ENCODE results near the gene IRF2BP2. TPM values are rescaled to one million over a fixed set of nuclear protein-coding genes. Genes with fewer than 3 reads are reported as not detected.
"Not testable (repeated sequence)": the region's sequence is repeated elsewhere in the genome, so short reads cannot be mapped to it uniquely, and the experiment has no call there.

IRF2BP2 gene
- total RNA-seq, 2 experiments from 2014 or later: 116 to 118 TPM

DNA sequence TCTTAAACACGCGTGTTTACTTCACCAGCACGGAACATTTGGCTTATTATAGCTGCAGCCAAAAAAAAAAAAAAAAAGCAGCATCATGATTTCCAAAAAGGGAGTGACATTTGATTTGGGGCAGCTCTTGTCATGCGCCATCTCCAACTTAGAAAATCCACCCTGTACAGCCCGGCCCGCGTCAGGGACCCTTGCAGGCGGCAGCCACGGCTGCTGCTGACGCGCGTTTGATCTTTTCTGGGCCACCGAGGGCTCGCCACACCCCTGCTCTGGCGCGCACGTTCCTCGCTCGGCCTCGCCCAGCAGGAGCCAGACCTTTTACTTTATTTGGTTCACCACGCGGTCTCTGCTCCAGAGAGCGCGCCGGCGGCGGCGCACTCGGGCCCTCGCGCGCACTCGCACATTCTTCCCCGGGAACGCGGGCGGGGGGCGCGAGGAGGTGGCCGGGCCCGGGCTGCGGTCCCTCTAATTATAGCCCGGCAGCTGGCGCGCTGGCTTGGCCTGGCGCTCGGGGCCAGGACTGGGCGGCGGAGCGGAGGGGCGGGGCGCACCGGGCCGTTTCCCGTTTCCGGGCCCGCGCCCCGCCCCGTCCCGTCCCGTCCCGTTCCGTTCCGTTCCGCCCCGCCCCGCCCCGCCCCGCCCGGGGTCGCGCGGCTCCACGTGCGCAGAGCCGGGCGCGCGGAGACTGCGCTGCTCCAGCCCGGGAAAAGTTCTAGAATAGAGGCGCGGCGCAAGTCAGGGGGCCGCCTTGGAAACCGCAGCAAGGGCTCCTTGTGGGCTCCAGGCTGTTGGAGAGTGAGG lies 10.2 kb downstream of the IRF2BP2 start:
- DNase-seq: peak; percentile 83
- peak; percentile 71 for ATAC-seq (ENCODE audit: low read depth)
- H3K36me3 Mint-ChIP-seq: peaks cover 18% of the 10 kb centered on the region
- H3K27ac Mint-ChIP-seq: peak overlapping the region; percentile 93
- H3K4me3 Mint-ChIP-seq: peak overlapping the region; percentile 88
- no peaks in the 10 kb centered on the region for H3K27me3 Mint-ChIP-seq
- POLR2A ChIA-PET: interaction anchor here (0.7 to 3.7 kb wide), 14 partner anchors 12 to 484 kb away, joined by 3 to 73 read pairs (median 4); partner anchors contain the start of gene IRF2BP2
- no peaks in the 10 kb centered on the region for H3K9me3 Mint-ChIP-seq
- H3K4me1 Mint-ChIP-seq: peaks cover 46% of the 10 kb centered on the region

DNA sequence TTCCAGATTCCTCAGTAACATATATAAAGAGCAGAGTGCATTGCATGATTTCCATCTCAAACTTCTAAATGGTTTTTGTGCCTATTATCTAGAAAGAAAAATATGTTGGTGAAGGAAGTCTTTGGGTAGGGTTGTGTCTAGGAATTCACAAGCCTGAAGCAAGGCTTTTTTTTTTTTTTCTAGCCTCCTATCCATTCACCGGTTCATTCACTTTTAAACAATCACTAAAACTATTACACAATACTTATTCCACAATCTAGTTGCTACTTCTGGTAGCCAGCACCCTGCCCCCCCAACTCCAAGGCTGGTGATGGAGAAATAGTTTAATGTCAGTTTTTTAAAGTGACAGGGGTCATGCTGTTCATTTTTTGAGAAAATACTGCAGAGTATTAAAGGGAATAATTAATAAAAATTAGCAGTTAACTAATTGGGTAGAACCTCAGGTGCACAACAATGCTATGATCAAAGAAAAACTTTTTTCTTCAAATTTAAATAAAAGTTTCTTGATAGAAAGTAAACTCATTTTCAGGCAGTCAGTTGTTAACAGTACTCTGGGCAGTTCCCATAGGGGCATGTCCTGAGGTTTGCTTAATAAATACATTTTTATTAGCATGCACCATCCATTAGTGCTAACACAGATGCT lies 10.9 kb downstream of the IRF2BP2 start:
- peak overlapping the region; percentile 93 for H3K27ac Mint-ChIP-seq
- peaks cover 48% of the 10 kb centered on the region for H3K4me1 Mint-ChIP-seq
- POLR2A ChIA-PET: interaction anchor here (0.7 to 3.7 kb wide), 13 partner anchors 13 to 485 kb away, joined by 3 to 73 read pairs (median 5); partner anchors contain the start of gene IRF2BP2
- ATAC-seq (ENCODE audit: low read depth) (no peak), DNase-seq (no peak)
- no peaks in the 10 kb centered on the region for H3K9me3 Mint-ChIP-seq
- H3K36me3 Mint-ChIP-seq: peaks cover 15% of the 10 kb centered on the region
- peak overlapping the region; percentile 88 for H3K4me3 Mint-ChIP-seq
- no peaks in the 10 kb centered on the region for H3K27me3 Mint-ChIP-seq

- Mint-ChIP-seq H3K9me3 (no peaks in the 10 kb centered on the region), H3K4me3 (no peak overlapping the region), H3K27ac (no peak overlapping the region), H3K36me3 (peaks cover 9% of the 10 kb centered on the region), H3K4me1 (peaks cover 45% of the 10 kb centered on the region), H3K27me3 (no peaks in the 10 kb centered on the region)
- POLR2A ChIA-PET: interaction anchor here (0.6 to 1.4 kb wide), 3 partner anchors 69 to 486 kb away, joined by 3 to 5 read pairs (median 4); no protein-coding TSS in a partner anchor
- ATAC-seq (ENCODE audit: low read depth) (no peak), DNase-seq (no peak)
Measured at GRCh38 chr1:234597894-234598293, 12.1 kb downstream of the IRF2BP2 start.

- H3K27ac Mint-ChIP-seq: no peak overlapping the region
- DNase-seq (no peak), ATAC-seq (ENCODE audit: low read depth) (no peak)
- H3K9me3 Mint-ChIP-seq: no peaks in the 10 kb centered on the region
- peaks cover 26% of the 10 kb centered on the region for H3K4me1 Mint-ChIP-seq
- peaks cover 4% of the 10 kb centered on the region for H3K36me3 Mint-ChIP-seq
- POLR2A ChIA-PET: no interaction called here
- H3K4me3 Mint-ChIP-seq: no peak overlapping the region
- no peaks in the 10 kb centered on the region for H3K27me3 Mint-ChIP-seq
Measured at GRCh38 chr1:234595899-234596298, 14.1 kb downstream of the IRF2BP2 start.

DNA sequence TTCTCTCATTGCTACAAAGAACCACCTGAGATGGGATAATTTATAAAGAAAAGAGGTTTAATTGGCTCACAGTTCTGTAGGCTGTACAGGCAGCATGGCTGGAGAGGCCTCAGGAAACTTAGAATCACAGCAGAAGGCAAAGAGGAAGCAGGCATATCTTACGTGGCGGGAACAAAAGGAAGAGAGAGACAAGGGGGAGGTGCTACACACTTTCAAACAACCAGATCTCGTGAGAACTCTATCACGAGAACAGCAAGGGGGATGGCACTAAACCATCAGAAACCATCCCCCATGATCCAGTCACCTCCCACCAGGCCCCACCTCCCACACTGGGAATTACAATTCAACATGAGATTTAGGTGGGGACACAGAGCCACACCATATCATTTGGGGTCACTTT lies 15.4 kb downstream of the IRF2BP2 start:
- ATAC-seq (ENCODE audit: low read depth); H3K27ac Mint-ChIP-seq; H3K4me3 Mint-ChIP-seq; H3K36me3 Mint-ChIP-seq; H3K9me3 Mint-ChIP-seq; POLR2A ChIA-PET; H3K27me3 Mint-ChIP-seq; DNase-seq: not testable (repeated sequence)
- peaks cover 20% of the 10 kb centered on the region for H3K4me1 Mint-ChIP-seq

DNA sequence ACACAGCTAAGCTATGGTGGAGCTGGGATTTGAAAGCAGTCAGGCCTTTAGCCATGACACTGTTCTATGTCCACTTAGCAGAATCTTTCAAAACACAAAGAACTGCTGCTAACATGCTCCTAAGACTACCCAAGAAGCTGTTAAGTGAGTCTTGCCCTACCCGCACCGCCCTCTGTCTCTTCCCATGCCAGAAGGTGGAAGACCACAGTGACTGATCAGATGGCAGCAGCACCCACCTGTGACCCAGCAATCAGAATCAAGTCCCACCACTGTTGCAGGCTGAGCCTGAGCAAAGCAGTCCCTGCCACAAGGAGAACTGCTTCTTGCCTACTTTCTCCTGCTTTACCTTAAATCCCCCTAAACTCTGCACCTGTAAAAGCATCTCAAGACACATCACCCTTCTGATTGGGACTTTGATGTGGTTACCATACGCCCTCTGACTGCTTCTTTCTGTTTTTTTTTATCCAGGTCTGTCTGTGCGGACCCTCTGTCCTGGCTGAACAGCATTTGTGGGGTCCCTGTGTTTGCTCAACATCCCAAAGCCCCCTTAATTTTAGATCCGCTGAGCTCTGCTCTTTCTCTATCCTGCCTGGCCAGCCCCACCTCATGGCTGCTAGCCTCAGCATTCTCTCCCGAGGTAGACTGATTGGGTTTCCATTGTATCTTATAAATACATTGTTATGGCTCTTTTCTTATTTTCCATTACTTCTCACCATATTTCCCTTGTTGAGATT lies 16.0 kb downstream of the IRF2BP2 start:
- no peak for ATAC-seq (ENCODE audit: low read depth)
- peaks cover 17% of the 10 kb centered on the region for H3K4me1 Mint-ChIP-seq
- H3K27ac Mint-ChIP-seq: no peak overlapping the region
- POLR2A ChIA-PET: no interaction called here
- no peak for DNase-seq
- H3K36me3 Mint-ChIP-seq: peaks cover 4% of the 10 kb centered on the region
- H3K9me3 Mint-ChIP-seq: no peaks in the 10 kb centered on the region
- no peaks in the 10 kb centered on the region for H3K27me3 Mint-ChIP-seq
- no peak overlapping the region for H3K4me3 Mint-ChIP-seq

- H3K36me3 Mint-ChIP-seq: peaks cover 4% of the 10 kb centered on the region
- DNase-seq (no peak), ATAC-seq (ENCODE audit: low read depth) (no peak)
- H3K27ac Mint-ChIP-seq: no peak overlapping the region
- H3K4me3 Mint-ChIP-seq: no peak overlapping the region
- POLR2A ChIA-PET: no interaction called here
- no peaks in the 10 kb centered on the region for H3K9me3 Mint-ChIP-seq
- peaks cover 13% of the 10 kb centered on the region for H3K4me1 Mint-ChIP-seq
- H3K27me3 Mint-ChIP-seq: no peaks in the 10 kb centered on the region
Measured at GRCh38 chr1:234593109-234593508, 16.9 kb downstream of the IRF2BP2 start.

DNA sequence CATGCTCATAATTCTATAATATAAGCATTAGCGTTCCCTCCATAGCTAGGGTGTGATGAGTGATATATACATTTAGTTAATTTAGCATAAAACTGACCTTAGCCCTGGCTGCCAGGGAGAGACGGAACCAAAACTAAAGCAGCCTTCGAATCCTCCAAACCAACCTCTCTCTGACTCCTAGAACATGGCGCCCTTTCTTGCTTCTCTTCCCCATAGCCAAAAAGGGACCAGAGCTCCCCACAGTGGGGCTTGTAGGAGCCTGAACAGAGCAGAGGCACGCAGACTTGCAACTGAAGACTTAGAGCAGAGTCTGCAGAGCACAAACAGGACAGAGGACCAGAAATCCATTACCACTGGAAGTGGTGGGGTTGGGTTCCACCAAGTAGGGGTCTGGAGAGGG lies 17.7 kb downstream of the IRF2BP2 start:
- no peak overlapping the region for H3K4me3 Mint-ChIP-seq
- H3K4me1 Mint-ChIP-seq: peaks cover 8% of the 10 kb centered on the region
- POLR2A ChIA-PET: no interaction called here
- peaks cover 4% of the 10 kb centered on the region for H3K36me3 Mint-ChIP-seq
- DNase-seq (no peak), ATAC-seq (ENCODE audit: low read depth) (no peak)
- no peak overlapping the region for H3K27ac Mint-ChIP-seq
- H3K9me3 Mint-ChIP-seq: no peaks in the 10 kb centered on the region
- no peaks in the 10 kb centered on the region for H3K27me3 Mint-ChIP-seq

GRCh38 chr1:234591131-234591530 lies 18.8 kb downstream of the IRF2BP2 start:
- Mint-ChIP-seq H3K4me1 (peaks cover 8% of the 10 kb centered on the region), H3K4me3 (no peak overlapping the region), H3K36me3 (peaks cover 2% of the 10 kb centered on the region), H3K9me3 (no peaks in the 10 kb centered on the region), H3K27ac (no peak overlapping the region), H3K27me3 (peaks cover 2% of the 10 kb centered on the region)
- no peak for ATAC-seq (ENCODE audit: low read depth)
- POLR2A ChIA-PET: no interaction called here
- DNase-seq: no peak

DNA sequence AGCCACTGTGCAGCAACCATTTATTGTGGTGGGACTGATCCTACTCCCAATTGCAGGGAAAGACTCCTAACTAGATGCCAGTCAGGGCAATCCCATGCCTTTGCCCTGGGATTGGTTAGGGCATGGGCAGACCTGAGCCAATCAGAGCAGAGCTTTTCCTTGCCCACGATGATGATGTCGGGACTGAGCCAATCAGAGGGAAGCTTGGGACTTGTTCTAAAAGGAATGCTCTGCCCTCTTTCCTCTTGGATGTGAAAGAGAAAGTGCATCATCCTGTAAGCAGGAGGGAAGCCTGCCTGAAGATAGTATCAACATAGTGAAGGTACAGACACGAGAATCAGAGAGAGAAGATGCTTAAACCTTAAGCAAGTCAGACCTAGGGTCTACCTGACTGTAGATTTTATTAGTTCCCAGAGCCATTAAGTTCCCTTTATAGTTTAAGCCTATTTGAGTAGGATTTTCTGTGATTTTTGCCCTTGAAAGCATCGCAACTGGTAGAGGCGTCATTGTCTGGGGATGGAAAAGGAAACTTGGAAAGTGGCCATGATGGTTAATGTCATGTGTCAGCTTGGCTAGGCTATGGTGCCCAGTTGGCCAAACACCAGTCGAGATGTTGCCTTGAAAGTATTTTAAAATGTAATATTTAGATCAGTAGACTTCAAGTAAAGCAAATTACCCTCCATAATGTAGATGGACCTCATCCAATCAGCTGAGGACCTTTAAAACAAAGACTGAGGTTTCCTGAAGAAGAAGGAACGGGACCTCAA lies 19.9 kb downstream of the IRF2BP2 start:
- no peaks in the 10 kb centered on the region for H3K9me3 Mint-ChIP-seq
- H3K4me1 Mint-ChIP-seq: peaks cover 10% of the 10 kb centered on the region
- peaks cover 2% of the 10 kb centered on the region for H3K27me3 Mint-ChIP-seq
- no peak overlapping the region for H3K4me3 Mint-ChIP-seq
- POLR2A ChIA-PET: no interaction called here
- H3K27ac Mint-ChIP-seq: no peak overlapping the region
- ATAC-seq (ENCODE audit: low read depth) (no peak), DNase-seq (no peak)
- no peaks in the 10 kb centered on the region for H3K36me3 Mint-ChIP-seq

GRCh38 chr1:234589064-234589800 lies 20.7 kb downstream of the IRF2BP2 start:
- no peak overlapping the region for H3K4me3 Mint-ChIP-seq

GRCh38 chr1:234588386-234588785 lies 21.6 kb downstream of the IRF2BP2 start:
- Mint-ChIP-seq H3K27me3 (peaks cover 2% of the 10 kb centered on the region), H3K4me1 (peaks cover 17% of the 10 kb centered on the region), H3K27ac (peak overlapping the region; percentile 15), H3K4me3 (no peak overlapping the region), H3K9me3 (no peaks in the 10 kb centered on the region), H3K36me3 (no peaks in the 10 kb centered on the region)
- POLR2A ChIA-PET: interaction anchor here (0.7 kb wide), 1 partner anchor 9 kb away, joined by 3 read pairs; no protein-coding TSS in a partner anchor
- DNase-seq: no peak
- no peak for ATAC-seq (ENCODE audit: low read depth)

More at GRCh38 chr1:234589064-234589800, 20.7 kb downstream of the IRF2BP2 start:
- DNase-seq: no peak
- Mint-ChIP-seq H3K9me3 (no peaks in the 10 kb centered on the region), H3K27ac (no peak overlapping the region), H3K4me1 (peaks cover 14% of the 10 kb centered on the region), H3K36me3 (no peaks in the 10 kb centered on the region), H3K27me3 (peaks cover 2% of the 10 kb centered on the region)
- no peak for ATAC-seq (ENCODE audit: low read depth)
- POLR2A ChIA-PET: no interaction called here

All from activated naive CD8-positive, alpha-beta T cell treated with anti-CD3 and anti-CD28 coated beads, Interleukin-2, amount 10 ng/mL, durations not matched to agents 7 days and 5 days (primary cell).